ENCODE data around the gene BRME1. TPM values are rescaled to one million over a fixed set of nuclear protein-coding genes. Genes with fewer than 3 reads are reported as not detected.

The BRME1 gene
- total and polyA plus RNA-seq, 2 of the 13 experiments (the other 11 are each of a cell fraction or from before 2014, with no cell fraction given), result 0.74 to 1.5 TPM

DNA sequence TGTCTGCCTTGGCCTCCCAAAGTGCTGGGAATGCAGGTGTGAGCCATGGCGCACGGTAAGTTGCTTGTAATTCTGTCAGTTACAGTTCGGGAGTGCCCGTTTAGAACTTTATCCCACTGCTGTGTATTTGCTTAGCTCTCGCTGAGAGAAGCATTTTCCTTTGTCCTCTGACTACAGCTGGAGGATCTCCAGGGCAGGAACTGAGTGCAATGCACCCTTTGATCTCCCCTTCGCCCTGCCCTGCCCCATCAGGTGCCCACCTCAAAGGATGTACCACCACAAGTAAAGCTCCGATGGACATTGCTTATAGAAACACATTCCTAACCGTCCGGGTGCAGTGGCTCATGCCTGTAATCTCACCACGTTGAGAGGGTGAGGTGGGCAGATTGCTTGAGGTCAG lies 6.5 kb downstream of the BRME1 start (continued):
- TF ChIP-seq, protein P1, sequence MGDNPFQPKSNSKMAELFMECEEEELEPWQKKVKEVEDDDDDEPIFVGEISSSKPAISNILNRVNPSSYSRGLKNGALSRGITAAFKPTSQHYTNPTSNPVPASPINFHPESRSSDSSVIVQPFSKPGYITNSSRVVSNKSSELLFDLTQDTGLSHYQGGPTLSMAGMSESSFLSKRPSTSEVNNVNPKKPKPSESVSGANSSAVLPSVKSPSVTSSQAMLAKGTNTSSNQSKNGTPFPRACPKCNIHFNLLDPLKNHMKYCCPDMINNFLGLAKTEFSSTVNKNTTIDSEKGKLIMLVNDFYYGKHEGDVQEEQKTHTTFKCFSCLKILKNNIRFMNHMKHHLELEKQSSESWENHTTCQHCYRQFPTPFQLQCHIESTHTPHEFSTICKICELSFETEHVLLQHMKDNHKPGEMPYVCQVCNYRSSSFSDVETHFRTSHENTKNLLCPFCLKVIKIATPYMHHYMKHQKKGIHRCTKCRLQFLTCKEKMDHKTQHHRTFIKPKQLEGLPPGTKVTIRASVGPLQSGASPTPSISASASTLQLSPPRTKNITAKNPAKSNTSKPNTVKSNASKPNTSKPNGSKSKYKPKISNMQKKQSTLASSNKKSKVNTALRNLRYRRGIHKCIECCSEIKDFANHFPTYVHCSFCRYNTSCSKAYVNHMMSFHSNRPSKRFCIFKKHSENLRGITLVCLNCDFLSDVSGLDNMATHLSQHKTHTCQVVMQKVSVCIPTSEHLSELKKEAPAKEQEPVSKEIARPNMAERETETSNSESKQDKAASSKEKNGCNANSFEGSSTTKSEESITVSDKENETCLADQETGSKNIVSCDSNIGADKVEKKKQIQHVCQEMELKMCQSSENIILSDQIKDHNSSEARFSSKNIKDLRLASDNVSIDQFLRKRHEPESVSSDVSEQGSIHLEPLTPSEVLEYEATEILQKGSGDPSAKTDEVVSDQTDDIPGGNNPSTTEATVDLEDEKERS (CRISPR knock-in tag; IDR thresholded peaks at IDR 0.05), result no peak
- TF ChIP-seq ZNF607 (CRISPR knock-in tag; IDR thresholded peaks at IDR 0.05; ENCODE audit: borderline replicate concordance) (no peak), AGO1 (IDR thresholded peaks at IDR 0.05; ENCODE audit: low read depth, low read length, poor library complexity, severe bottlenecking) (no peak), ZFP62 (CRISPR knock-in tag; IDR thresholded peaks at IDR 0.05) (no peak), RFX1 (IDR thresholded peaks at IDR 0.05) (no peak), ZNF703 (CRISPR knock-in tag; IDR thresholded peaks at IDR 0.05; ENCODE audit: borderline replicate concordance) (no peak), ZBTB8A (CRISPR knock-in tag; IDR thresholded peaks at IDR 0.05; ENCODE audit: borderline replicate concordance, low read depth) (no peak), ZNF335 (CRISPR knock-in tag; IDR thresholded peaks at IDR 0.05) (no peak), RCOR2 (CRISPR knock-in tag; IDR thresholded peaks at IDR 0.05) (no peak), ZSCAN12 (CRISPR knock-in tag; IDR thresholded peaks at IDR 0.05) (no peak), SIX4 (CRISPR knock-in tag; IDR thresholded peaks at IDR 0.05) (no peak), ARNTL (CRISPR knock-in tag; IDR thresholded peaks at IDR 0.05) (no peak), MAFK (conservative IDR thresholded peaks at IDR 0.05 in 1 of 2, IDR thresholded peaks at IDR 0.05 in 1 of 2; ENCODE audit: low read length in 2 of 2) (peak in 1 of 2 experiments; percentile 26; a peak in 1 of 4 replicates), ZKSCAN1 (IDR thresholded peaks at IDR 0.05; ENCODE audit: low read length) (no peak), ZFP36L2 (CRISPR knock-in tag; IDR thresholded peaks at IDR 0.05) (no peak), PTBP1 (IDR thresholded peaks at IDR 0.05; ENCODE audit: low read depth, low read length, poor library complexity, severe bottlenecking) (no peak), ZNF207 (IDR thresholded peaks at IDR 0.05; ENCODE audit: borderline replicate concordance) (no peak), ZNF225 (CRISPR knock-in tag; IDR thresholded peaks at IDR 0.05) (no peak), CHCHD3 (CRISPR knock-in tag; IDR thresholded peaks at IDR 0.05) (no peak), ZBTB20 (CRISPR knock-in tag; IDR thresholded peaks at IDR 0.05; ENCODE audit: borderline replicate concordance, low read depth) (no peak), KDM5A (IDR thresholded peaks at IDR 0.05; ENCODE audit: borderline replicate concordance, low read length) (no peak), ZNF383 (CRISPR knock-in tag; IDR thresholded peaks at IDR 0.05; ENCODE audit: borderline replicate concordance) (no peak)
- TF ChIP-seq, protein P2, sequence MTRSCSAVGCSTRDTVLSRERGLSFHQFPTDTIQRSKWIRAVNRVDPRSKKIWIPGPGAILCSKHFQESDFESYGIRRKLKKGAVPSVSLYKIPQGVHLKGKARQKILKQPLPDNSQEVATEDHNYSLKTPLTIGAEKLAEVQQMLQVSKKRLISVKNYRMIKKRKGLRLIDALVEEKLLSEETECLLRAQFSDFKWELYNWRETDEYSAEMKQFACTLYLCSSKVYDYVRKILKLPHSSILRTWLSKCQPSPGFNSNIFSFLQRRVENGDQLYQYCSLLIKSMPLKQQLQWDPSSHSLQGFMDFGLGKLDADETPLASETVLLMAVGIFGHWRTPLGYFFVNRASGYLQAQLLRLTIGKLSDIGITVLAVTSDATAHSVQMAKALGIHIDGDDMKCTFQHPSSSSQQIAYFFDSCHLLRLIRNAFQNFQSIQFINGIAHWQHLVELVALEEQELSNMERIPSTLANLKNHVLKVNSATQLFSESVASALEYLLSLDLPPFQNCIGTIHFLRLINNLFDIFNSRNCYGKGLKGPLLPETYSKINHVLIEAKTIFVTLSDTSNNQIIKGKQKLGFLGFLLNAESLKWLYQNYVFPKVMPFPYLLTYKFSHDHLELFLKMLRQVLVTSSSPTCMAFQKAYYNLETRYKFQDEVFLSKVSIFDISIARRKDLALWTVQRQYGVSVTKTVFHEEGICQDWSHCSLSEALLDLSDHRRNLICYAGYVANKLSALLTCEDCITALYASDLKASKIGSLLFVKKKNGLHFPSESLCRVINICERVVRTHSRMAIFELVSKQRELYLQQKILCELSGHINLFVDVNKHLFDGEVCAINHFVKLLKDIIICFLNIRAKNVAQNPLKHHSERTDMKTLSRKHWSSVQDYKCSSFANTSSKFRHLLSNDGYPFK (CRISPR knock-in tag; IDR thresholded peaks at IDR 0.05; ENCODE audit: borderline replicate concordance), result no peak
- TF ChIP-seq, protein P3, sequence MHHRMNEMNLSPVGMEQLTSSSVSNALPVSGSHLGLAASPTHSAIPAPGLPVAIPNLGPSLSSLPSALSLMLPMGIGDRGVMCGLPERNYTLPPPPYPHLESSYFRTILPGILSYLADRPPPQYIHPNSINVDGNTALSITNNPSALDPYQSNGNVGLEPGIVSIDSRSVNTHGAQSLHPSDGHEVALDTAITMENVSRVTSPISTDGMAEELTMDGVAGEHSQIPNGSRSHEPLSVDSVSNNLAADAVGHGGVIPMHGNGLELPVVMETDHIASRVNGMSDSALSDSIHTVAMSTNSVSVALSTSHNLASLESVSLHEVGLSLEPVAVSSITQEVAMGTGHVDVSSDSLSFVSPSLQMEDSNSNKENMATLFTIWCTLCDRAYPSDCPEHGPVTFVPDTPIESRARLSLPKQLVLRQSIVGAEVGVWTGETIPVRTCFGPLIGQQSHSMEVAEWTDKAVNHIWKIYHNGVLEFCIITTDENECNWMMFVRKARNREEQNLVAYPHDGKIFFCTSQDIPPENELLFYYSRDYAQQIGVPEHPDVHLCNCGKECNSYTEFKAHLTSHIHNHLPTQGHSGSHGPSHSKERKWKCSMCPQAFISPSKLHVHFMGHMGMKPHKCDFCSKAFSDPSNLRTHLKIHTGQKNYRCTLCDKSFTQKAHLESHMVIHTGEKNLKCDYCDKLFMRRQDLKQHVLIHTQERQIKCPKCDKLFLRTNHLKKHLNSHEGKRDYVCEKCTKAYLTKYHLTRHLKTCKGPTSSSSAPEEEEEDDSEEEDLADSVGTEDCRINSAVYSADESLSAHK (CRISPR knock-in tag; IDR thresholded peaks at IDR 0.05; ENCODE audit: borderline replicate concordance), result no peak
